ENCODE results near the gene TMEM243. TPM values are rescaled to one million over a fixed set of nuclear protein-coding genes. Genes with fewer than 3 reads are reported as not detected.

TMEM243 gene
- total RNA-seq, 1 donor from 2014 or later: 25.4 TPM

- Mint-ChIP-seq H3K4me1 (ENCODE audit: low read depth, unreplicated experiment) (peaks cover 2% of the 10 kb centered on the region), H3K27ac (ENCODE audit: unreplicated experiment) (no peak overlapping the region), H3K36me3 (ENCODE audit: low read depth, unreplicated experiment) (peaks cover 12% of the 10 kb centered on the region), H3K9me3 (ENCODE audit: unreplicated experiment) (no peaks in the 10 kb centered on the region), H3K27me3 (ENCODE audit: low read depth, unreplicated experiment) (no peaks in the 10 kb centered on the region), H3K4me3 (ENCODE audit: unreplicated experiment) (no peak overlapping the region)
- Histone ChIP-seq H3K27ac (ENCODE audit: low read depth, low read length) (no peak overlapping the region), H3K4me1 (ENCODE audit: insufficient read depth, low read length) (no peaks in the 10 kb centered on the region), H4K20me1 (ENCODE audit: insufficient read depth, low read length) (peaks cover 44% of the 10 kb centered on the region), H3K79me2 (ENCODE audit: insufficient read depth, low read length) (peaks cover 19% of the 10 kb centered on the region), H3K4me2 (ENCODE audit: low read length) (no peak overlapping the region), H2AFZ (ENCODE audit: low read depth, low read length) (no peak overlapping the region), H3K36me3 (ENCODE audit: insufficient read depth, low read length) (peaks cover 79% of the 10 kb centered on the region), H3K27me3 (ENCODE audit: insufficient read depth, low read length) (no peaks in the 10 kb centered on the region), H3K9ac (ENCODE audit: low read length) (no peak overlapping the region), H3K9me3 (ENCODE audit: insufficient read depth, low read depth, low read length) (no peaks in the 10 kb centered on the region), H3K4me3 (ENCODE audit: insufficient read depth, low read depth, low read length) (no peak overlapping the region)
- TF ChIP-seq EZH2 (IDR thresholded peaks at IDR 0.05; ENCODE audit: insufficient read depth, low read length) (no peak), CTCF (IDR thresholded peaks at IDR 0.05; ENCODE audit: insufficient read depth, low read depth, low read length) (no peak)
- no peak for DNase-seq (ENCODE audit: low read depth)
- FAIRE-seq: no peak
Measured at GRCh38 chr7:87171282-87171934, 48.1 kb downstream of the TMEM243 start.

- H3K4me2 ChIP-seq (ENCODE audit: low read length): no peak overlapping the region
- TF ChIP-seq EZH2 (IDR thresholded peaks at IDR 0.05; ENCODE audit: insufficient read depth, low read length): no peak
- H4K20me1 ChIP-seq (ENCODE audit: insufficient read depth, low read length): peaks cover 40% of the 10 kb centered on the region
- H3K4me1 ChIP-seq (ENCODE audit: insufficient read depth, low read length): no peaks in the 10 kb centered on the region
- H3K27me3 ChIP-seq (ENCODE audit: insufficient read depth, low read length): no peaks in the 10 kb centered on the region
- DNase-seq (ENCODE audit: low read depth) (no peak), FAIRE-seq (no peak)
- peaks cover 79% of the 10 kb centered on the region for H3K36me3 ChIP-seq (ENCODE audit: insufficient read depth, low read length)
- no peaks in the 10 kb centered on the region for H3K9me3 ChIP-seq (ENCODE audit: insufficient read depth, low read depth, low read length)
- H3K9ac ChIP-seq (ENCODE audit: low read length): no peak overlapping the region
- no peak overlapping the region for H3K4me3 ChIP-seq (ENCODE audit: insufficient read depth, low read depth, low read length)
- H3K79me2 ChIP-seq (ENCODE audit: insufficient read depth, low read length): peaks cover 18% of the 10 kb centered on the region
- no peak overlapping the region for H3K27ac ChIP-seq (ENCODE audit: low read depth, low read length)
- no peak overlapping the region for H3K4me3 Mint-ChIP-seq (ENCODE audit: unreplicated experiment)
- no peaks in the 10 kb centered on the region for H3K27me3 Mint-ChIP-seq (ENCODE audit: low read depth, unreplicated experiment)
- peaks cover 2% of the 10 kb centered on the region for H3K4me1 Mint-ChIP-seq (ENCODE audit: low read depth, unreplicated experiment)
- H3K27ac Mint-ChIP-seq (ENCODE audit: unreplicated experiment): no peak overlapping the region
- no peaks in the 10 kb centered on the region for H3K9me3 Mint-ChIP-seq (ENCODE audit: unreplicated experiment)
- peaks cover 12% of the 10 kb centered on the region for H3K36me3 Mint-ChIP-seq (ENCODE audit: low read depth, unreplicated experiment)
- no peak overlapping the region for H2AFZ ChIP-seq (ENCODE audit: low read depth, low read length)
Measured at GRCh38 chr7:87170828-87171227, 48.7 kb downstream of the TMEM243 start.

GRCh38 chr7:87164433-87164832 is 55.1 kb downstream of the TMEM243 start:
- no peak overlapping the region for H3K4me2 ChIP-seq (ENCODE audit: low read length)
- H3K4me3 ChIP-seq (ENCODE audit: insufficient read depth, low read depth, low read length): no peak overlapping the region
- H3K9ac ChIP-seq (ENCODE audit: low read length): no peak overlapping the region
- no peak overlapping the region for H3K27ac ChIP-seq (ENCODE audit: low read depth, low read length)
- H3K36me3 ChIP-seq (ENCODE audit: insufficient read depth, low read length): peaks cover 42% of the 10 kb centered on the region
- TF ChIP-seq EZH2 (IDR thresholded peaks at IDR 0.05; ENCODE audit: insufficient read depth, low read length): no peak
- TF ChIP-seq CTCF (IDR thresholded peaks at IDR 0.05; ENCODE audit: insufficient read depth, low read depth, low read length): no peak
- Mint-ChIP-seq H3K27ac (ENCODE audit: unreplicated experiment) (no peak overlapping the region), H3K4me3 (ENCODE audit: unreplicated experiment) (no peak overlapping the region), H3K9me3 (ENCODE audit: unreplicated experiment) (no peaks in the 10 kb centered on the region), H3K27me3 (ENCODE audit: low read depth, unreplicated experiment) (no peaks in the 10 kb centered on the region), H3K36me3 (ENCODE audit: low read depth, unreplicated experiment) (peaks cover 6% of the 10 kb centered on the region), H3K4me1 (ENCODE audit: low read depth, unreplicated experiment) (no peaks in the 10 kb centered on the region)
- no peak overlapping the region for H2AFZ ChIP-seq (ENCODE audit: low read depth, low read length)
- peaks cover 48% of the 10 kb centered on the region for H4K20me1 ChIP-seq (ENCODE audit: insufficient read depth, low read length)
- peaks cover 58% of the 10 kb centered on the region for H3K79me2 ChIP-seq (ENCODE audit: insufficient read depth, low read length)
- DNase-seq (ENCODE audit: low read depth) (no peak), FAIRE-seq (no peak)
- no peaks in the 10 kb centered on the region for H3K9me3 ChIP-seq (ENCODE audit: insufficient read depth, low read depth, low read length)
- no peaks in the 10 kb centered on the region for H3K4me1 ChIP-seq (ENCODE audit: insufficient read depth, low read length)
- no peaks in the 10 kb centered on the region for H3K27me3 ChIP-seq (ENCODE audit: insufficient read depth, low read length)
